Gastrocnemius medialis (tissue), 4 donors: ENCODE data around the gene SLX4IP. TPM values are rescaled to one million over a fixed set of nuclear protein-coding genes. Genes with fewer than 3 reads are reported as not detected.

Source experiments
- ATAC-seq, 2 donors: fragments of 150-250 bp; one replicate each; pipeline ENCODE4 v1.9.1; 2016
- DNase-seq, 2 donors: peaks; one replicate each; pipeline ENCODE4 v3.0.0-alpha.2; 2019
- H3K27ac ChIP-seq, 4 donors: fragments of 200-600 bp; sonication (generic); 1 replicate in 1 of 4; 2 replicates in 3 of 4; pipeline ENCODE4 v1.5.1; 2016 to 2018; ENCODE audit warnings: mild to moderate bottlenecking in 2 of 4, moderate library complexity in 1 of 4
- H3K27me3 ChIP-seq, 3 donors: fragments of 200-600 bp; sonication (generic) in 2 of 3; 1 replicate in 1 of 3; 2 replicates in 2 of 3; pipeline versions ENCODE4 v1.5.1 to v1.6.0; 2016 to 2019; ENCODE audit warnings: mild to moderate bottlenecking in 1 of 3, moderate library complexity in 1 of 3
- H3K36me3 ChIP-seq, 2 donors: fragments of 200-600 bp; sonication (generic) in 1 of 2; one replicate each; pipeline ENCODE4 v1.5.1; 2017 to 2018
- H3K4me1 ChIP-seq, 2 donors: fragments of 200-600 bp; sonication (generic) in 1 of 2; one replicate each; pipeline ENCODE4 v1.5.1; 2016 to 2017; ENCODE audit warnings: mild to moderate bottlenecking in 2 of 2
- H3K4me3 ChIP-seq, 4 donors: fragments of 200-600 bp; sonication (generic) in 3 of 4; 1 replicate in 1 of 4; 2 replicates in 3 of 4; pipeline ENCODE4 v1.5.1; 2016 to 2019; ENCODE audit warnings: mild to moderate bottlenecking in 2 of 4
- H3K9me3 ChIP-seq, 3 donors: fragments of 200-600 bp; sonication (generic) in 2 of 3; 1 replicate in 1 of 3; 2 replicates in 2 of 3; pipeline ENCODE4 v1.5.1; 2016 to 2019
- POLR2A ChIP-seq, 2 donors: fragments of 450-650 bp; IDR thresholded peaks; one replicate each; pipeline ENCODE4 v1.6.1; 2017; ENCODE audit warnings: antibody characterized with exemption in 2 of 2, mild to moderate bottlenecking in 2 of 2, moderate library complexity in 2 of 2
- in situ Hi-C, 4 donors: fragments of 200-750 bp; cut with MboI; loops; one replicate each; pipeline versions ENCODE4 v1.15.0 to v1.8.0; 2017; ENCODE audit warnings: low sequenced_read_pairs in 4 of 4
- intact Hi-C: fragments of 100-400 bp; cut with DNase I; formaldehyde crosslinking; loops from one replicate; pipeline ENCODE4 v1.15.1; 2023; ENCODE audit warnings: low total_unique reads
- total RNA-seq, 4 donors: library from RNA; depleted of rRNA; stranded (reverse); fragments of >200 nt; gene quantifications; one replicate each; pipeline versions ENCODE4 v1.1.0 to v1.2.3, GENCODE V29; 2016
- TF ChIP-seq, protein P1 (sequence below), 5 experiments: fragments of 450-650 bp in 3 of 5; fragments of 200-600 bp in 2 of 5; sonication (generic) in 2 of 5; IDR thresholded peaks in 4 of 5; conservative IDR thresholded peaks in 1 of 5; 1 replicate in 4 of 5; 2 replicates in 1 of 5; pipeline ENCODE4 v1.5.1; 2016 to 2019; ENCODE audit warnings: antibody characterized with exemption in 5 of 5, mild to moderate bottlenecking in 3 of 5, moderate library complexity in 3 of 5

Gene SLX4IP
- total RNA-seq, 4 donors from 2014 or later, result 0.22 to 1.3 (median 0.71) TPM

DNA sequence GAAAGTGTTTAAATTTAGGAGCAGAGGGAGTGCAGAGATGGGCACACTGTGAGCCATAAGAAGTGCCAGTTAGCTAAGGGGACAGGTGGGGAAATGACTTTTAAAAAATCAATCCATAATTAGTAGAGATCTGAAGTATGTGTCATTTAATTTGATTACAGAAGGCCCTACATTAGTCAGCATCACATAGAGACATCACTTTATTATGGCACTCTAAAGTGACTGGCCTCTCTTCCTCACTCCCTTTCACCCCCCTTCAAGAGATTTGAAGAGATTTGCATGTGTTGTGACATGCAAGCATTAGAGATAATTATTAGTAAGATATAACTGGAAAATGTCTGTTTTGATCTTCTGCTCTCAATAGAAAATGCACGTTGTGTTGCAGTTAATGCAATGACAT is 86.7 kb downstream of the SLX4IP start:
- no peaks in the 10 kb centered on the region for H3K36me3 ChIP-seq
- in situ Hi-C loops (no loop called here), intact Hi-C loops (no loop called here)
- no peak for DNase-seq
- no peaks in the 10 kb centered on the region for H3K27me3 ChIP-seq
- H3K4me1 ChIP-seq, result peaks cover 4 to 11% of the 10 kb centered on the region in 2 donors
- no peak overlapping the region for H3K27ac ChIP-seq
- no peak for ATAC-seq
- TF ChIP-seq, protein P1, sequence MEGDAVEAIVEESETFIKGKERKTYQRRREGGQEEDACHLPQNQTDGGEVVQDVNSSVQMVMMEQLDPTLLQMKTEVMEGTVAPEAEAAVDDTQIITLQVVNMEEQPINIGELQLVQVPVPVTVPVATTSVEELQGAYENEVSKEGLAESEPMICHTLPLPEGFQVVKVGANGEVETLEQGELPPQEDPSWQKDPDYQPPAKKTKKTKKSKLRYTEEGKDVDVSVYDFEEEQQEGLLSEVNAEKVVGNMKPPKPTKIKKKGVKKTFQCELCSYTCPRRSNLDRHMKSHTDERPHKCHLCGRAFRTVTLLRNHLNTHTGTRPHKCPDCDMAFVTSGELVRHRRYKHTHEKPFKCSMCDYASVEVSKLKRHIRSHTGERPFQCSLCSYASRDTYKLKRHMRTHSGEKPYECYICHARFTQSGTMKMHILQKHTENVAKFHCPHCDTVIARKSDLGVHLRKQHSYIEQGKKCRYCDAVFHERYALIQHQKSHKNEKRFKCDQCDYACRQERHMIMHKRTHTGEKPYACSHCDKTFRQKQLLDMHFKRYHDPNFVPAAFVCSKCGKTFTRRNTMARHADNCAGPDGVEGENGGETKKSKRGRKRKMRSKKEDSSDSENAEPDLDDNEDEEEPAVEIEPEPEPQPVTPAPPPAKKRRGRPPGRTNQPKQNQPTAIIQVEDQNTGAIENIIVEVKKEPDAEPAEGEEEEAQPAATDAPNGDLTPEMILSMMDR (IDR thresholded peaks at IDR 0.05 in 4 of 5, conservative IDR thresholded peaks at IDR 0.05 in 1 of 5), result no peak
- TF ChIP-seq POLR2A (IDR thresholded peaks at IDR 0.05), result no peak
- H3K9me3 ChIP-seq, result no peaks in the 10 kb centered on the region
- H3K4me3 ChIP-seq, result no peak overlapping the region

- Histone ChIP-seq H3K27me3 (no peaks in the 10 kb centered on the region), H3K27ac (no peak overlapping the region), H3K36me3 (no peaks in the 10 kb centered on the region), H3K4me1 (peaks cover 4 to 11% of the 10 kb centered on the region in 2 donors), H3K9me3 (no peaks in the 10 kb centered on the region), H3K4me3 (no peak overlapping the region)
- DNase-seq (no peak), ATAC-seq (no peak)
- in situ Hi-C loops (no loop called here), intact Hi-C loops (no loop called here)
- TF ChIP-seq, protein P1 (IDR thresholded peaks at IDR 0.05 in 4 of 5, conservative IDR thresholded peaks at IDR 0.05 in 1 of 5), result no peak
- TF ChIP-seq POLR2A (IDR thresholded peaks at IDR 0.05), result no peak
Measured at GRCh38 chr20:10522328-10522727, 87.2 kb downstream of the SLX4IP start.

DNA sequence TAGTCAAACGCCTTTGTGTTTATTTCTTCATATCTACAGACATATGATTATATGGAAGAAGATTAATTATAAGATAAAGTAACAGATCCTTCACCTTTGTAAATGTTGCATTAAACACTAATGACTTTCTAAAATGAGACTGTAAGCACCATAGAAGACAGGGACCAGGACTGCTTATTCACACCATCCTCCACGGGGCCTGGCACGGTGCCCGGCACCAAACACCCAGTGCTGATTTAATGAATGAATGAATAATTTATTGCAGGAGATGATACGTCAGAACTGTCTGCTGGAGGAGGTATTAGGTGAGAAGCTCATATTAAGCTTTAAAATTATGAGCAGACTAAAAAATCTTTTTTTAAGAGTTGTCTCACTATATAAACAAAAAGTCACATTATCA is 88.3 kb downstream of the SLX4IP start:
- intact Hi-C loops (no loop called here), in situ Hi-C loops (no loop called here)
- H3K4me3 ChIP-seq, result no peak overlapping the region
- no peaks in the 10 kb centered on the region for H3K27me3 ChIP-seq
- H3K4me1 ChIP-seq, result peaks cover 4 to 11% of the 10 kb centered on the region in 2 donors
- no peaks in the 10 kb centered on the region for H3K9me3 ChIP-seq
- no peak for ATAC-seq
- H3K27ac ChIP-seq, result peak overlapping the region in 2 of 4 donors; percentile 4 to 48
- DNase-seq, result no peak
- no peaks in the 10 kb centered on the region for H3K36me3 ChIP-seq
- TF ChIP-seq, protein P1 (IDR thresholded peaks at IDR 0.05 in 4 of 5, conservative IDR thresholded peaks at IDR 0.05 in 1 of 5), result no peak
- no peak for TF ChIP-seq POLR2A (IDR thresholded peaks at IDR 0.05)

GRCh38 chr20:10524034-10524476 is 89.0 kb downstream of the SLX4IP start:
- intact Hi-C loops (no loop called here), in situ Hi-C loops (no loop called here)
- Histone ChIP-seq H3K27ac (peak overlapping the region in 3 of 4 donors; percentile 4 to 48 (median 5)), H3K9me3 (no peaks in the 10 kb centered on the region), H3K4me3 (no peak overlapping the region), H3K4me1 (peaks cover 4 to 11% of the 10 kb centered on the region in 2 donors), H3K36me3 (no peaks in the 10 kb centered on the region), H3K27me3 (no peaks in the 10 kb centered on the region)
- ATAC-seq (peak; percentile 57 to 62), DNase-seq (peak; percentile 51 to 73)
- TF ChIP-seq POLR2A (IDR thresholded peaks at IDR 0.05), result no peak
- TF ChIP-seq, protein P1 (IDR thresholded peaks at IDR 0.05 in 4 of 5, conservative IDR thresholded peaks at IDR 0.05 in 1 of 5), result no peak

DNA sequence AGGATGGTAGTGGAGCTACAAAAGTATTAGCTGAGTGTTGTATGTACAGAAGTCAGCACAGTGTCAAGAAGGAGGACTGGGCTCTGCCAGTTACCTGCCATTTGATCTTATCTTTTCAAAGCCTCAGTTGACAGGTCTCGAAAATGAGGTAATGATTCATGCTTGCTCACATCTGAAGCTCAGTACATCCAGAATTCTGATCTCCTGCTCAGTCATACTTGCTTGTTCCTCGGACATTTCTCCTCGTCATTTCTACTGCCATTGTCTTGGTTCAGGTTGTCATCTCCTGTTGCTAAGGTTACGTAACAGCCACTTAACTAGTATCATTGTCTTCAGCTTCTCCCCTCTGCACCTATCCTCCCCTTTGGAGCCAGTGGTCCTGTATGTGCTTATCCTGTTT is 89.5 kb downstream of the SLX4IP start:
- H3K9me3 ChIP-seq, result no peaks in the 10 kb centered on the region
- H3K4me1 ChIP-seq, result peaks cover 4 to 11% of the 10 kb centered on the region in 2 donors
- DNase-seq, result no peak
- in situ Hi-C loops, result no loop called here
- peak overlapping the region in 3 of 4 donors; percentile 4 to 48 (median 5) for H3K27ac ChIP-seq
- intact Hi-C loops, result no loop called here
- H3K36me3 ChIP-seq, result no peaks in the 10 kb centered on the region
- no peak overlapping the region for H3K4me3 ChIP-seq
- H3K27me3 ChIP-seq, result no peaks in the 10 kb centered on the region
- TF ChIP-seq POLR2A (IDR thresholded peaks at IDR 0.05), result no peak
- TF ChIP-seq, protein P1 (IDR thresholded peaks at IDR 0.05 in 4 of 5, conservative IDR thresholded peaks at IDR 0.05 in 1 of 5), result no peak
- peak; percentile 40 to 76 for ATAC-seq
